Heart left ventricle (tissue), 16 donors: ENCODE data around the gene IRX4. TPM values are rescaled to one million over a fixed set of nuclear protein-coding genes. Genes with fewer than 3 reads are reported as not detected.

Source experiments
- ATAC-seq, 4 donors: fragments of 200-7000 bp; cut with Tn5 transposase; one replicate each; pipeline ENCODE4 v1.9.1; 2020 to 2022; ENCODE audit warnings: moderate library complexity in 4 of 4, mild to moderate bottlenecking in 3 of 4, moderate number of reproducible peaks in 1 of 4
- DNase-seq, 5 donors: peaks; one replicate each; pipeline ENCODE4 v3.0.0-alpha.2; 2020
- H3K27ac ChIP-seq, 12 donors: fragments of 200-600 bp; sonication (generic) in 4 of 12; one replicate each; pipeline versions ENCODE4 v1.5.0 to v1.8.0; 2016 to 2022; ENCODE audit warnings: mild to moderate bottlenecking in 2 of 12
- H3K27me3 ChIP-seq, 9 donors: fragments of 200-600 bp; sonication (generic) in 2 of 9; one replicate each; pipeline versions ENCODE4 v1.5.1 to v1.8.0; 2016 to 2022; ENCODE audit warnings: mild to moderate bottlenecking in 3 of 9
- H3K36me3 ChIP-seq, 9 donors: fragments of 200-600 bp; sonication (generic) in 2 of 9; one replicate each; pipeline versions ENCODE4 v1.5.0 to v1.8.0; 2018 to 2022; ENCODE audit warnings: mild to moderate bottlenecking in 2 of 9
- H3K4me1 ChIP-seq, 12 donors: fragments of 200-600 bp; sonication (generic) in 4 of 12; one replicate each; pipeline versions ENCODE4 v1.5.0 to v1.8.0; 2016 to 2022; ENCODE audit warnings: mild to moderate bottlenecking in 3 of 12
- H3K4me3 ChIP-seq, 12 donors: fragments of 200-600 bp; sonication (generic) in 4 of 12; one replicate each; pipeline versions ENCODE4 v1.5.0 to v1.8.0; 2017 to 2022; ENCODE audit warnings: mild to moderate bottlenecking in 9 of 12, moderate library complexity in 4 of 12
- H3K9me3 ChIP-seq, 12 donors: fragments of 200-600 bp; sonication (generic) in 4 of 12; one replicate each; pipeline versions ENCODE4 v1.5.0 to v1.8.0; 2016 to 2022; ENCODE audit warnings: mild to moderate bottlenecking in 1 of 12
- POLR2A ChIP-seq, 2 donors: fragments of 450-650 bp; IDR thresholded peaks; one replicate each; pipeline ENCODE4 v1.6.1; 2017; ENCODE audit warnings: antibody characterized with exemption in 2 of 2, mild to moderate bottlenecking in 2 of 2, moderate library complexity in 2 of 2
- WGBS, 4 donors: extraction: QIAGEN DNeasy Blood & Tissue Kit in 2 of 4; methylation state at CpG; one replicate each; pipeline versions ENCODE4 v1.1.5 to v1.1.7; 2013 to 2018; 5-methylcytosine and 5-hydroxymethylcytosine counted together
- intact Hi-C, 10 donors: fragments of 100-400 bp; cut with DNase I; formaldehyde crosslinking; loops; one replicate each; pipeline versions ENCODE4 v1.11.1 to v1.14.2; 2022
- polyA plus RNA-seq, 2 donors: library from polyadenylated mRNA; stranded (reverse); fragments of 200-250 nt; gene quantifications; one replicate each; pipeline ENCODE4 v1.2.3, GENCODE V29; 2013
- total RNA-seq, 9 donors: library from RNA; depleted of rRNA in 2 of 9; stranded (reverse); fragments of >200 nt in 2 of 9; fragmentation: NEBNext Ultra II Directional in 3 of 9; extraction: Animal tissue kit (Norgen Biotek cat#: 25700) in 3 of 9; gene quantifications; one replicate each; pipeline versions ENCODE4 v1.1.0 to v1.2.4, GENCODE V29; 2016 to 2023
- TF ChIP-seq, protein P1 (sequence below), 12 donors: fragments of 200-600 bp; sonication (generic) in 4 of 12; IDR thresholded peaks; one replicate each; pipeline versions ENCODE4 v1.5.0 to v1.8.0; 2018 to 2022; ENCODE audit warnings: antibody characterized with exemption in 12 of 12, mild to moderate bottlenecking in 5 of 12
- donor health status: ischemic (EF 13 %, LVEDD 7.1; RV severe dilation, severe dysfunction).
- donor health status: healthy with polysubstance abuse.
- donor health status: DM: no; HTN: yes; CAD: no.
- donor health status: DM: no; HTN: no; CAD: no.
- donor health status: ischemic (EF 25% LVEDD 6.9; RV normal size, moderate dysfunction).
- donor health status: ischemic (EF 25% LVEDD 5.7; RV mildly dilated, moderate dysfunction).
- donor health status: healthy.
- donor health status: DM: yes; HTN: yes; CAD: no.
- donor health status: ischemic (EF 35%, LVEDD 5.7; RV mildly dilated, moderate dysfunction).
- donor health status: nonischemic (EF 11% LVEDD 7.7; RV severe dilation, severe dysfunction).
- donor health status: DM: yes; HTN: yes; CAD: no.
- donor health status: PGD.
- donor health status: ischemic (EF 29% LVEDD 5.4; RV normal size, mild dysfunction).
- donor health status: nonischemic (EF 23%, LVEDD 6.1; RV moderate dilation, normal function).

Gene IRX4
- total and polyA plus RNA-seq, 11 donors, result 8.6 to 32.3 (median 16.3) TPM

- DNase-seq, result no peak
- Histone ChIP-seq H3K27ac (no peak overlapping the region), H3K9me3 (no peaks in the 10 kb centered on the region), H3K27me3 (peaks cover 0 to 17% (median 5%) of the 10 kb centered on the region in 9 donors), H3K36me3 (no peaks in the 10 kb centered on the region), H3K4me1 (peaks cover 0 to 2% (median 0%) of the 10 kb centered on the region in 12 donors), H3K4me3 (no peak overlapping the region)
- 76 to 79% (median 78%) methylated on average over 18 to 25 of the region's 25 CpGs for whole genome bisulfite sequencing, 4 donors
- ATAC-seq, result no peak
- TF ChIP-seq, protein P1, sequence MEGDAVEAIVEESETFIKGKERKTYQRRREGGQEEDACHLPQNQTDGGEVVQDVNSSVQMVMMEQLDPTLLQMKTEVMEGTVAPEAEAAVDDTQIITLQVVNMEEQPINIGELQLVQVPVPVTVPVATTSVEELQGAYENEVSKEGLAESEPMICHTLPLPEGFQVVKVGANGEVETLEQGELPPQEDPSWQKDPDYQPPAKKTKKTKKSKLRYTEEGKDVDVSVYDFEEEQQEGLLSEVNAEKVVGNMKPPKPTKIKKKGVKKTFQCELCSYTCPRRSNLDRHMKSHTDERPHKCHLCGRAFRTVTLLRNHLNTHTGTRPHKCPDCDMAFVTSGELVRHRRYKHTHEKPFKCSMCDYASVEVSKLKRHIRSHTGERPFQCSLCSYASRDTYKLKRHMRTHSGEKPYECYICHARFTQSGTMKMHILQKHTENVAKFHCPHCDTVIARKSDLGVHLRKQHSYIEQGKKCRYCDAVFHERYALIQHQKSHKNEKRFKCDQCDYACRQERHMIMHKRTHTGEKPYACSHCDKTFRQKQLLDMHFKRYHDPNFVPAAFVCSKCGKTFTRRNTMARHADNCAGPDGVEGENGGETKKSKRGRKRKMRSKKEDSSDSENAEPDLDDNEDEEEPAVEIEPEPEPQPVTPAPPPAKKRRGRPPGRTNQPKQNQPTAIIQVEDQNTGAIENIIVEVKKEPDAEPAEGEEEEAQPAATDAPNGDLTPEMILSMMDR (IDR thresholded peaks at IDR 0.05), result no peak
- TF ChIP-seq POLR2A (IDR thresholded peaks at IDR 0.05), result no peak
- intact Hi-C loops, result no loop called here
Observed at GRCh38 chr5:1925111-1926070, 42.7 kb upstream of the IRX4 start.

DNA sequence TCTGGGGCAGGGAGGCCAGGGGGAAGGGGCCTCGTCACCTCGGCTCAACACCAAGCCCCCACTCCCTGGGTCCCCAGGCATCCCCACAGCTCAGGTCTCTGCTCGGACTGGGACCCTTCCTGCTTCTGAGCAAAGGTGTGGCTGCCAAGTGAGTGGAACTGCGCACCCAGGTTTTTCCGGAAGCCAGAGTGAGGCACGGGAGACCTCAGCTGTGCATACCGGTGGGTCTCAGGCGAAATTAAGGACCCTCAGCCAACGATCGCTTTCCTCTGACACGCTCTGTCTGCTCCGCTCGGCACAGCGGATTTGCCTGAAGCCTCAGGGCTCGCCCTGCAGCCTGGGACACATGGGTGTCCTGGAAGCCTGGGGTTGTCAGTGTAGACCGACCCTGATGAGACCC, 41.0 kb upstream of the IRX4 start:
- DNase-seq, result no peak
- TF ChIP-seq, protein P1 (IDR thresholded peaks at IDR 0.05), result no peak
- no peak for TF ChIP-seq POLR2A (IDR thresholded peaks at IDR 0.05)

GRCh38 chr5:1923341-1923740, 40.6 kb upstream of the IRX4 start:
- DNase-seq, result no peak
- H3K4me3 ChIP-seq, result no peak overlapping the region
- TF ChIP-seq POLR2A (IDR thresholded peaks at IDR 0.05), result no peak
- TF ChIP-seq, protein P1 (IDR thresholded peaks at IDR 0.05), result no peak
- H3K27ac ChIP-seq, result no peak overlapping the region
- H3K27me3 ChIP-seq, result peaks cover 0 to 16% (median 3%) of the 10 kb centered on the region in 9 donors
- H3K4me1 ChIP-seq, result no peaks in the 10 kb centered on the region
- no peaks in the 10 kb centered on the region for H3K9me3 ChIP-seq
- no peaks in the 10 kb centered on the region for H3K36me3 ChIP-seq
- intact Hi-C loops, result no loop called here
- WGBS, 4 donors, result 87 to 93% (median 92%) methylated on average over 15 of the region's 15 CpGs
- no peak for ATAC-seq

More for the DNA sequence above, 41.0 kb upstream of the IRX4 start:
- intact Hi-C loops, result no loop called here
- no peaks in the 10 kb centered on the region for H3K4me1 ChIP-seq
- H3K9me3 ChIP-seq, result no peaks in the 10 kb centered on the region
- H3K27me3 ChIP-seq, result peaks cover 0 to 16% (median 3%) of the 10 kb centered on the region in 9 donors
- H3K36me3 ChIP-seq, result no peaks in the 10 kb centered on the region
- no peak overlapping the region for H3K27ac ChIP-seq
- no peak for ATAC-seq
- 79 to 85% (median 81%) methylated on average over 9 to 16 of the region's 16 CpGs for WGBS, 4 donors
- no peak overlapping the region for H3K4me3 ChIP-seq

DNA sequence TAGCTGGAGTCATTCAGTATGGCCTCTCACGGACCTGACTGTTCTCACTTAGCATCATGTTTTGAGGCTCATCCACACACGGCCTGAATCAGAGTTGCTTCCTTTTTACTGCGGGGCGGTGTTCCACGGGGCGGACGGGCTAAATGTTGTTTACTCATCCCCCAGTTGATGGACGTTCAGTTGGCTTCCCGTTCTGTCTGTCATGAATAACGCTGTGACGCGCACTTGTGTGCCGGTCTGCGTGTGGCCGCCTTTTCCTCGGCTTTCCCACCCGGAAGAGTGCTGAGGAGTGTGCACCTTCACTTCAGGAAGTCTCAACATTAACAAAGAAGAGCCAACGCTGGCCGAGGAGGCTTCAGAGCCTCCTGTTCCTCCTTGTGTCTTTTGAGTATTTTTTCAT, 39.0 kb upstream of the IRX4 start:
- Histone ChIP-seq H3K27ac (no peak overlapping the region), H3K9me3 (no peaks in the 10 kb centered on the region), H3K4me3 (no peak overlapping the region), H3K36me3 (no peaks in the 10 kb centered on the region), H3K27me3 (peaks cover 0 to 14% (median 0%) of the 10 kb centered on the region in 9 donors), H3K4me1 (no peaks in the 10 kb centered on the region)
- intact Hi-C loops, result no loop called here
- no peak for DNase-seq
- ATAC-seq, result no peak
- TF ChIP-seq, protein P1 (IDR thresholded peaks at IDR 0.05), result no peak
- TF ChIP-seq POLR2A (IDR thresholded peaks at IDR 0.05), result no peak
- WGBS, 4 donors, result 85 to 89% (median 87%) methylated on average over 19 of the region's 19 CpGs
